Stimulated activated CD8-positive, alpha-beta memory T cell treated with anti-CD3 and anti-CD28 coated beads, Interleukin-12 subunit alpha, Interleukin-12 subunit beta, amount 100 ng/mL, for 24 hours (primary cell): ENCODE measurements around the gene PTGER1.

Experiments used
- DNase-seq: peaks from one replicate; pipeline ENCODE4 v3.0.0-alpha.2; 2020; ENCODE audit errors: extremely low read depth

Gene PTGER1

GRCh38 chr19:14441041-14441938 is 33.9 kb downstream of the PTGER1 start:
- DNase-seq: no peak

- peak; percentile 52 for DNase-seq
Observed at GRCh38 chr19:14440049-14440448, 35.1 kb downstream of the PTGER1 start.

- DNase-seq: no peak
Observed at GRCh38 chr19:14439014-14439413, 36.1 kb downstream of the PTGER1 start.

GRCh38 chr19:14437578-14438140 is 37.5 kb downstream of the PTGER1 start:
- no peak for DNase-seq

- DNase-seq: no peak
Observed at GRCh38 chr19:14435320-14436050, 39.7 kb downstream of the PTGER1 start.

GRCh38 chr19:14434543-14435319 is 40.4 kb downstream of the PTGER1 start:
- no peak for DNase-seq

- no peak for DNase-seq
Observed at GRCh38 chr19:14433554-14434501, 41.3 kb downstream of the PTGER1 start.

GRCh38 chr19:14432791-14433553 is 42.2 kb downstream of the PTGER1 start, which contains the start of gene PKN1:
PKN1 (plus strand) TSS chr19:14433306; CDS start chr19:14433522, 216 bp downstream.
- DNase-seq: peak; percentile 42

- DNase-seq: no peak
Observed at GRCh38 chr19:14430712-14431111, 44.4 kb downstream of the PTGER1 start.

- DNase-seq: no peak
Observed at GRCh38 chr19:14428882-14429416, 46.2 kb downstream of the PTGER1 start.

GRCh38 chr19:14427461-14427860 is 47.7 kb downstream of the PTGER1 start:
- no peak for DNase-seq

GRCh38 chr19:14425696-14426138 is 49.4 kb downstream of the PTGER1 start:
- no peak for DNase-seq
